DOHH2 (cell line): ENCODE results near the gene SLC39A9.

Experiments used
- H3F3A ChIP-seq: fragments of 200-600 bp; sonication (generic), shearing (Covaris generic); 2 replicates; pipeline ENCODE4 v1.6.0; 2016; ENCODE audit warnings: antibody characterized with exemption, mild to moderate bottlenecking; ENCODE audit not compliant: control insufficient read depth, insufficient read depth
- H3K27ac ChIP-seq: fragments of 200-600 bp; sonication (generic); 2 replicates; pipeline ENCODE4 v1.5.1; 2014; ENCODE audit warnings: low read depth, mild to moderate bottlenecking, low read length, moderate library complexity
- H3K27me3 ChIP-seq: fragments of 200-600 bp; sonication (generic); 2 replicates; pipeline ENCODE4 v1.6.1; 2014; ENCODE audit warnings: mild to moderate bottlenecking, low read length, mixed read lengths; ENCODE audit not compliant: control insufficient read depth
- H3K36me3 ChIP-seq: fragments of 200-600 bp; sonication (generic); 2 replicates; pipeline ENCODE4 v1.6.1; 2014; ENCODE audit warnings: mild to moderate bottlenecking, low read length, moderate library complexity, mixed read lengths; ENCODE audit not compliant: control insufficient read depth
- H3K4me1 ChIP-seq: fragments of 200-600 bp; sonication (generic); 2 replicates; pipeline ENCODE4 v1.6.1; 2014; ENCODE audit warnings: mild to moderate bottlenecking, low read length, mixed read lengths; ENCODE audit not compliant: control insufficient read depth
- H3K4me2 ChIP-seq: fragments of 200-600 bp; sonication (generic); 2 replicates; pipeline ENCODE4 v1.6.0; 2014; ENCODE audit warnings: mild to moderate bottlenecking, low read length, moderate library complexity
- H3K4me3 ChIP-seq: fragments of 200-600 bp; sonication (generic); 2 replicates; pipeline ENCODE4 v1.5.1; 2014; ENCODE audit warnings: mild to moderate bottlenecking, low read length, mixed read lengths
- H3K79me2 ChIP-seq: fragments of 200-600 bp; sonication (generic); 2 replicates; pipeline ENCODE4 v1.6.1; 2014; ENCODE audit warnings: mild to moderate bottlenecking, low read length, mixed read lengths; ENCODE audit not compliant: control insufficient read depth
- H3K9me2 ChIP-seq: fragments of 200-600 bp; sonication (generic); replicated peaks from 2 replicates; pipeline ENCODE4 v1.6.1; 2014; ENCODE audit warnings: mild to moderate bottlenecking, low read length, mixed read lengths; ENCODE audit not compliant: control insufficient read depth
- H3K9me3 ChIP-seq: fragments of 200-600 bp; sonication (generic); 2 replicates; pipeline ENCODE4 v1.6.1; 2014; ENCODE audit warnings: antibody characterized with exemption, low read length, mixed read lengths; ENCODE audit not compliant: control insufficient read depth, insufficient read depth
- H4K20me1 ChIP-seq: fragments of 200-600 bp; sonication (generic); 2 replicates; pipeline ENCODE4 v1.6.0; 2014; ENCODE audit warnings: low read depth, mild to moderate bottlenecking, antibody characterized with exemption, low read length, moderate library complexity; ENCODE audit not compliant: control insufficient read depth, insufficient read depth
- EZH2phosphoT487 ChIP-seq: fragments of 200-600 bp; sonication (generic); IDR thresholded peaks from 2 replicates; pipeline ENCODE4 v1.6.1; 2017; ENCODE audit warnings: borderline replicate concordance, mild to moderate bottlenecking, antibody characterized with exemption, low read length, moderate library complexity, mixed read lengths
- TF ChIP-seq, protein P1 (sequence below): fragments of 200-600 bp; sonication (generic); IDR thresholded peaks from one replicate; pipeline ENCODE4 v1.5.1; 2014; ENCODE audit warnings: antibody characterized with exemption, mild to moderate bottlenecking, low read depth, low read length; ENCODE audit not compliant: poor library complexity, severe bottlenecking

The SLC39A9 gene

DNA sequence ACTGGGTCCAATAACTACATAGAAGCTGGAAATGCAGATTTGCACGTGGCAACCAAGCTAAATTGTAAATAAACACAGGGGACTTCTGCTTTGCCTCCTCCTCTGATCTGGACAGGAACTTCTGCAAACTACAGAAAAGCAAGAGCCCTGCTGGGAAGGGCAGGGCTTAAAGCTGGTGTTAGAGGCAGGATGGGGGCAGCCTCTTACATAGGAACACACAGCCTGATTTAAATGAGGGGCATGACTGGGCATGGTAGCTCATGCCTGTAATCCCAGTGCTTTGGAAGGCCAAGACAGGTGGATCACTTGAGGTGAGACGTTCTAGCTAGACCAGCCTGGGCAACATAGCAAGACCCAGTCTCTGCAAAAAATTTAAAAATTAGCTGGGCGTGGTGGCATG, 47.1 kb upstream of the SLC39A9 start:
- Histone ChIP-seq H4K20me1 (no peaks in the 10 kb centered on the region), H3K4me2 (no peak overlapping the region), H3K4me1 (peaks cover 12% of the 10 kb centered on the region), H3K36me3 (no peaks in the 10 kb centered on the region), H3K4me3 (no peak overlapping the region), H3K27me3 (0 out of 2 replicates have a peak, but pooled peaks cover 5% of the 10 kb centered on the region), H3K9me3 (no peaks in the 10 kb centered on the region), H3K27ac (no peak overlapping the region), H3F3A (no peaks in the 10 kb centered on the region), H3K9me2 (no peaks in the 10 kb centered on the region), H3K79me2 (no peaks in the 10 kb centered on the region)
- TF ChIP-seq EZH2phosphoT487 = no peak
- TF ChIP-seq, protein P1, sequence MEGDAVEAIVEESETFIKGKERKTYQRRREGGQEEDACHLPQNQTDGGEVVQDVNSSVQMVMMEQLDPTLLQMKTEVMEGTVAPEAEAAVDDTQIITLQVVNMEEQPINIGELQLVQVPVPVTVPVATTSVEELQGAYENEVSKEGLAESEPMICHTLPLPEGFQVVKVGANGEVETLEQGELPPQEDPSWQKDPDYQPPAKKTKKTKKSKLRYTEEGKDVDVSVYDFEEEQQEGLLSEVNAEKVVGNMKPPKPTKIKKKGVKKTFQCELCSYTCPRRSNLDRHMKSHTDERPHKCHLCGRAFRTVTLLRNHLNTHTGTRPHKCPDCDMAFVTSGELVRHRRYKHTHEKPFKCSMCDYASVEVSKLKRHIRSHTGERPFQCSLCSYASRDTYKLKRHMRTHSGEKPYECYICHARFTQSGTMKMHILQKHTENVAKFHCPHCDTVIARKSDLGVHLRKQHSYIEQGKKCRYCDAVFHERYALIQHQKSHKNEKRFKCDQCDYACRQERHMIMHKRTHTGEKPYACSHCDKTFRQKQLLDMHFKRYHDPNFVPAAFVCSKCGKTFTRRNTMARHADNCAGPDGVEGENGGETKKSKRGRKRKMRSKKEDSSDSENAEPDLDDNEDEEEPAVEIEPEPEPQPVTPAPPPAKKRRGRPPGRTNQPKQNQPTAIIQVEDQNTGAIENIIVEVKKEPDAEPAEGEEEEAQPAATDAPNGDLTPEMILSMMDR = no peak

DNA sequence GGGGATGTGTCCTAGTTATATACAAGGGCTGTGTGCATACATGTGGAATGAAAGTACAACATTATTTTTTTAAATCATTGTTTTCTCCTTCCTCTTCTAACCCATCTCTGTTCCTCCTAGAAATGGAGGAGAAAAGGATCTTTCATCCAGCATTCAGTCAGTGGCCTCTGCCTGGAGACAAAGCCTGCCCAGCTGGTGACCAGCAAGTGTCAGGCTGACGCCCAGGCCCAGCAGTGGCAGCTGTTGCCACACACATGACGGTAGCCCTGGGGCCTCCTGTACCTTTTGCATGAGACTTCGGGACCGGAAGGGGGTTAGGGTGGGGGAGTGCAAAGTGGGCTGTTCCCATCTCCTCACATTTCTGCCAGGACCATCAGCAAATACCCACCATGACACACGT, 46.6 kb upstream of the SLC39A9 start:
- Histone ChIP-seq H3K4me2 (no peak overlapping the region), H3K9me3 (no peaks in the 10 kb centered on the region), H3K4me3 (no peak overlapping the region), H3K27ac (no peak overlapping the region), H3F3A (no peaks in the 10 kb centered on the region), H3K79me2 (no peaks in the 10 kb centered on the region), H3K9me2 (no peaks in the 10 kb centered on the region), H3K36me3 (no peaks in the 10 kb centered on the region), H3K27me3 (peaks cover 6% of the 10 kb centered on the region; the same call in 1 of the 2 replicates), H3K4me1 (peaks cover 12% of the 10 kb centered on the region), H4K20me1 (no peaks in the 10 kb centered on the region)
- TF ChIP-seq, protein P1 = no peak
- TF ChIP-seq EZH2phosphoT487 = no peak

DNA sequence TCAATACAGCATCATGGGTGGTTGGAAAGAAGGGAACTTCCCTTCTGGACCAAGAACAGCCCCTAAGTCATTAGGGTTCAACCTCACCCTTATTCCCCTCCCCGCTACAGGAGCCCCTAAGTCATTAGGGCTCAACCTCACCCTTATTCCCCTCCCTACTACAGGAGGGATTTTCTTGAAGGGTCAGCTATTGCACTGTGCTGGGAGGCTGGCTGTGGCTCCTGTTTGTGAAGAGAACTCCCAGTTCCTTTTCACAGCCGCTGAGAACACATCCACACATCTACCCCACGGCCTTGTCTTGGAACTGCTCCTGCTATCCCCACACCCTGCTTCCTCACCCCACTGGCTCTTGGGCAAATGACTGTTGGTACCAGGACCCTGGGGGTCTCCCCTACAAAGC, 45.3 kb upstream of the SLC39A9 start:
- peaks cover 8% of the 10 kb centered on the region; the same call in 1 of the 2 replicates for H3K27me3 ChIP-seq
- no peaks in the 10 kb centered on the region for H3K79me2 ChIP-seq
- H3K9me3 ChIP-seq = no peaks in the 10 kb centered on the region
- no peak for TF ChIP-seq EZH2phosphoT487
- TF ChIP-seq, protein P1 = no peak
- no peak overlapping the region for H3K4me2 ChIP-seq
- no peak overlapping the region for H3K4me3 ChIP-seq
- no peaks in the 10 kb centered on the region for H4K20me1 ChIP-seq
- H3K27ac ChIP-seq = no peak overlapping the region
- H3K4me1 ChIP-seq = peaks cover 12% of the 10 kb centered on the region
- no peaks in the 10 kb centered on the region for H3F3A ChIP-seq
- H3K9me2 ChIP-seq = no peaks in the 10 kb centered on the region
- H3K36me3 ChIP-seq = no peaks in the 10 kb centered on the region
